MM.1S (cell line): ENCODE measurements around the gene SEM1.

Experiments
- CTCF ChIP-seq: fragments of 300-600 bp; sonication (generic); IDR thresholded peaks from 2 replicates; pipeline ENCODE4 v1.5.1; 2016; ENCODE audit warnings: antibody characterized with exemption, low read length, mixed read lengths
- EZH2 ChIP-seq: fragments of 300-600 bp; sonication (generic); optimal IDR thresholded peaks from 2 replicates; pipeline ENCODE3; 2017; ENCODE audit warnings: low read depth, mild to moderate bottlenecking, antibody characterized with exemption, low read length, mixed read lengths

DNA sequence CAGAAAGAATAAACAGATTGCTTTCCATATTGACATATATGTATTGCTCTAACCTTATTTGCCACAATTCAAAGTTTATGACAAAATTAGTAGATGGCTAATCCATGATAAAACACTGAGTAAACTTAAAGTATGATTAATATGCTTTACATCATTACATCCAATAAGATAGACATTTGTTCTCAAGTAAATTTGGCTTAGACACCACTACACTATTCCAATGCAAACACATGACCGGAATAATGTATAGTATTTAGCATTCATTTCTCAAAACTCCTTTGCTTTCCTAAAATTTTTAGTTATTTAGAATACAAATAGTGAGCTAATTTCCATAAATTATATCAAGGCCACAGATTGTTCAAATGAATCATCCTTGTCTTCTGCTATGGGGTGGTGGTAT lies 20.2 kb downstream of the SEM1 start:
- TF ChIP-seq EZH2: no peak
- TF ChIP-seq CTCF: no peak
